DND-41 (cell line): Measurements from ENCODE around the gene GRIN1.

Experiments
- ATAC-seq: fragments of 200-7000 bp; cut with Tn5 transposase; 3 replicates; pipeline ENCODE4 v1.9.1; 2021; ENCODE audit warnings: low read depth; ENCODE audit not compliant: insufficient read depth
- DNase-seq: peaks from one replicate; pipeline ENCODE4 v3.0.0-alpha.2; 2020
- H2AFZ ChIP-seq: 2 replicates; pipeline ENCODE4 v1.6.0; 2012; ENCODE audit warnings: low read depth, low read length
- H3K27ac ChIP-seq: 2 replicates; pipeline ENCODE4 v1.5.1; 2012; ENCODE audit warnings: low read length, inconsistent platforms
- H3K27me3 ChIP-seq: fragments of 200-600 bp; sonication (generic); 2 replicates; pipeline ENCODE4 v1.6.0; 2012; ENCODE audit warnings: low read length, mild to moderate bottlenecking, inconsistent platforms; ENCODE audit not compliant: insufficient read depth, poor library complexity
- H3K36me3 ChIP-seq: 2 replicates; pipeline ENCODE4 v1.5.1; 2012; ENCODE audit warnings: low read length, inconsistent platforms; ENCODE audit not compliant: insufficient read depth
- H3K4me1 ChIP-seq: 2 replicates; pipeline ENCODE4 v1.5.1; 2012; ENCODE audit warnings: mild to moderate bottlenecking, low read length; ENCODE audit not compliant: insufficient read depth
- H3K4me2 ChIP-seq: 2 replicates; pipeline ENCODE4 v1.6.0; 2012; ENCODE audit warnings: mild to moderate bottlenecking, moderate library complexity, low read length, inconsistent platforms; ENCODE audit not compliant: insufficient read depth
- H3K4me3 ChIP-seq, 2 experiments: fragments of 200-600 bp in 1 of 2; shearing (Covaris generic) in 1 of 2; 2 replicates each; pipeline ENCODE4 v1.5.1; 2012 to 2016; ENCODE audit warnings: inconsistent platforms in 2 of 2, low read length in 2 of 2, mild to moderate bottlenecking in 2 of 2, low read depth in 1 of 2, moderate library complexity in 1 of 2
- H3K79me2 ChIP-seq: 2 replicates; pipeline ENCODE4 v1.6.0; 2012; ENCODE audit warnings: low read length, inconsistent platforms; ENCODE audit not compliant: insufficient read depth
- H3K9ac ChIP-seq: 2 replicates; pipeline ENCODE4 v1.6.0; 2012; ENCODE audit warnings: low read depth, mild to moderate bottlenecking, inconsistent platforms, low read length, moderate library complexity
- H3K9me3 ChIP-seq: 2 replicates; pipeline ENCODE4 v1.5.1; 2012; ENCODE audit warnings: low read length, moderate library complexity, mild to moderate bottlenecking, inconsistent platforms; ENCODE audit not compliant: insufficient read depth, severe bottlenecking
- H4K20me1 ChIP-seq: 2 replicates; pipeline ENCODE4 v1.6.0; 2012; ENCODE audit warnings: low read length; ENCODE audit not compliant: insufficient read depth
- CTCF ChIP-seq: IDR thresholded peaks from 2 replicates; pipeline ENCODE4 v1.5.1; 2012; ENCODE audit warnings: borderline replicate concordance, low read length, moderate library complexity, mild to moderate bottlenecking; ENCODE audit not compliant: poor library complexity, severe bottlenecking; ENCODE audit errors: extremely low read depth
- EZH2 ChIP-seq: IDR thresholded peaks from 3 replicates; pipeline ENCODE4 v1.6.1; 2012; ENCODE audit warnings: borderline replicate concordance, low read depth, mild to moderate bottlenecking, moderate library complexity, low read length, inconsistent platforms; ENCODE audit not compliant: severe bottlenecking

GRIN1 gene

GRCh38 chr9:137103206-137103999, 35.6 kb upstream of the GRIN1 start:
- no peaks in the 10 kb centered on the region for H3K79me2 ChIP-seq
- peaks cover 9% of the 10 kb centered on the region for H3K9me3 ChIP-seq
- TF ChIP-seq CTCF (no peak), EZH2 (no peak)
- H4K20me1 ChIP-seq = peaks cover 9% of the 10 kb centered on the region; the same call in 1 of the 2 replicates
- no peak overlapping the region for H2AFZ ChIP-seq
- no peak overlapping the region for H3K27ac ChIP-seq
- ATAC-seq (no peak), DNase-seq (no peak)
- no peaks in the 10 kb centered on the region for H3K27me3 ChIP-seq
- no peak overlapping the region for H3K9ac ChIP-seq
- no peak overlapping the region for H3K4me2 ChIP-seq
- peaks cover 94% of the 10 kb centered on the region for H3K36me3 ChIP-seq
- no peaks in the 10 kb centered on the region for H3K4me1 ChIP-seq
- H3K4me3 ChIP-seq = no peak overlapping the region

- TF ChIP-seq EZH2 (no peak), CTCF (no peak)
- H3K4me3 ChIP-seq = no peak overlapping the region
- no peaks in the 10 kb centered on the region for H3K79me2 ChIP-seq
- H4K20me1 ChIP-seq = peaks cover 15% of the 10 kb centered on the region; the same call in 1 of the 2 replicates
- no peak overlapping the region for H2AFZ ChIP-seq
- no peaks in the 10 kb centered on the region for H3K27me3 ChIP-seq
- no peak for ATAC-seq
- H3K4me1 ChIP-seq = no peaks in the 10 kb centered on the region
- no peak for DNase-seq
- H3K9me3 ChIP-seq = peaks cover 9% of the 10 kb centered on the region
- H3K27ac ChIP-seq = no peak overlapping the region
- peaks cover 96% of the 10 kb centered on the region for H3K36me3 ChIP-seq
- H3K9ac ChIP-seq = no peak overlapping the region
- H3K4me2 ChIP-seq = no peak overlapping the region
Observed at GRCh38 chr9:137105814-137106661, 32.9 kb upstream of the GRIN1 start.

- Histone ChIP-seq H2AFZ (no peak overlapping the region), H3K9ac (no peak overlapping the region), H3K27ac (no peak overlapping the region), H3K79me2 (no peaks in the 10 kb centered on the region), H3K27me3 (no peaks in the 10 kb centered on the region), H3K36me3 (peaks cover 94% of the 10 kb centered on the region), H3K4me1 (no peaks in the 10 kb centered on the region), H3K4me2 (no peak overlapping the region), H3K9me3 (peaks cover 9% of the 10 kb centered on the region), H4K20me1 (peaks cover 15% of the 10 kb centered on the region; the same call in 1 of the 2 replicates), H3K4me3 (no peak overlapping the region)
- ATAC-seq (no peak), DNase-seq (no peak)
- no peak for TF ChIP-seq EZH2
- TF ChIP-seq CTCF = no peak
Observed at GRCh38 chr9:137106662-137107250, 32.2 kb upstream of the GRIN1 start.
